ENCODE data around the gene LRIG1.

DNA sequence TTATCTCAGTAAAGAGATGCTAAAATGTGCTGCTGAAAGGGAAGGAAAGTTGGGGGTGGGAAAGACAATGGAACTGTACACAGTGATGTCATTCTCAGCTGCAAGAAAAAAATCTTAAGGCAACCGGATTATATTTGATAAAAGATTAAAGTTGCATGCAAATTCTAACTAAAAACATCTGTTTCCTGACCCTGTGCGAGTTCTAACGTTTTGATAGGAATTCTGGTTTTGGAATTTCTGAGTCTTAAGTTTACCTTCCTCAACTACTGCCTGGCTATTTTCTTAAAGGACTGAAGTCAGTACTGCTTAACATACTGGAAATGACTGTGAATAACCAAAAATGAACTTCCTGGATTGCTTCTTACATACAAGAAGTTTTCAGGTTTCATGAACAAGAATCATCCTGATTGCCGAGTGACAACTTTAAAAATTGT, 164.5 kb downstream of the LRIG1 start:
- TF ChIP-seq, protein P1, sequence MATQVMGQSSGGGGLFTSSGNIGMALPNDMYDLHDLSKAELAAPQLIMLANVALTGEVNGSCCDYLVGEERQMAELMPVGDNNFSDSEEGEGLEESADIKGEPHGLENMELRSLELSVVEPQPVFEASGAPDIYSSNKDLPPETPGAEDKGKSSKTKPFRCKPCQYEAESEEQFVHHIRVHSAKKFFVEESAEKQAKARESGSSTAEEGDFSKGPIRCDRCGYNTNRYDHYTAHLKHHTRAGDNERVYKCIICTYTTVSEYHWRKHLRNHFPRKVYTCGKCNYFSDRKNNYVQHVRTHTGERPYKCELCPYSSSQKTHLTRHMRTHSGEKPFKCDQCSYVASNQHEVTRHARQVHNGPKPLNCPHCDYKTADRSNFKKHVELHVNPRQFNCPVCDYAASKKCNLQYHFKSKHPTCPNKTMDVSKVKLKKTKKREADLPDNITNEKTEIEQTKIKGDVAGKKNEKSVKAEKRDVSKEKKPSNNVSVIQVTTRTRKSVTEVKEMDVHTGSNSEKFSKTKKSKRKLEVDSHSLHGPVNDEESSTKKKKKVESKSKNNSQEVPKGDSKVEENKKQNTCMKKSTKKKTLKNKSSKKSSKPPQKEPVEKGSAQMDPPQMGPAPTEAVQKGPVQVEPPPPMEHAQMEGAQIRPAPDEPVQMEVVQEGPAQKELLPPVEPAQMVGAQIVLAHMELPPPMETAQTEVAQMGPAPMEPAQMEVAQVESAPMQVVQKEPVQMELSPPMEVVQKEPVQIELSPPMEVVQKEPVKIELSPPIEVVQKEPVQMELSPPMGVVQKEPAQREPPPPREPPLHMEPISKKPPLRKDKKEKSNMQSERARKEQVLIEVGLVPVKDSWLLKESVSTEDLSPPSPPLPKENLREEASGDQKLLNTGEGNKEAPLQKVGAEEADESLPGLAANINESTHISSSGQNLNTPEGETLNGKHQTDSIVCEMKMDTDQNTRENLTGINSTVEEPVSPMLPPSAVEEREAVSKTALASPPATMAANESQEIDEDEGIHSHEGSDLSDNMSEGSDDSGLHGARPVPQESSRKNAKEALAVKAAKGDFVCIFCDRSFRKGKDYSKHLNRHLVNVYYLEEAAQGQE (IDR thresholded peaks at IDR 0.05; ENCODE audit: low read depth), result no peak
- TF ChIP-seq, protein P2, sequence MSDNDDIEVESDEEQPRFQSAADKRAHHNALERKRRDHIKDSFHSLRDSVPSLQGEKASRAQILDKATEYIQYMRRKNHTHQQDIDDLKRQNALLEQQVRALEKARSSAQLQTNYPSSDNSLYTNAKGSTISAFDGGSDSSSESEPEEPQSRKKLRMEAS (IDR thresholded peaks at IDR 0.05), result no peak
- no peak for TF ChIP-seq EP300 (IDR thresholded peaks at IDR 0.05; ENCODE audit: borderline replicate concordance)
- no peak for TF ChIP-seq RAD21 (IDR thresholded peaks at IDR 0.05; ENCODE audit: low read depth)
- TF ChIP-seq ZBTB7A (IDR thresholded peaks at IDR 0.05; ENCODE audit: low read depth), result no peak
- TF ChIP-seq USF1 (IDR thresholded peaks at IDR 0.05), result no peak
- TF ChIP-seq CREB1 (IDR thresholded peaks at IDR 0.05; ENCODE audit: low read depth), result no peak
- no peak for TF ChIP-seq TCF12 (IDR thresholded peaks at IDR 0.05; ENCODE audit: low read depth)
- TF ChIP-seq TAF1 (IDR thresholded peaks at IDR 0.05; ENCODE audit: low read depth), result no peak

Data from Ishikawa (cell line).